Liver (tissue), 2 donors: Measurements from ENCODE around the gene TREH.
"Not testable (repeated sequence)": the region's sequence is repeated elsewhere in the genome, so short reads cannot be mapped to it uniquely, and the experiment has no call there.

ENCODE experiments used
- TF ChIP-seq, protein P1 (sequence below): IDR thresholded peaks from 2 replicates; pipeline ENCODE4 v1.6.1; 2016; ENCODE audit warnings: antibody characterized with exemption
- TF ChIP-seq, protein P2 (sequence below): fragments of 150-350 bp; IDR thresholded peaks from 2 replicates; pipeline ENCODE4 v1.5.1; 2017; ENCODE audit warnings: improper control_type of control experiment, low read depth, low read length; ENCODE audit not compliant: missing input control
- TF ChIP-seq, protein P3 (sequence below): IDR thresholded peaks from 2 replicates; pipeline ENCODE4 v1.6.1; 2016; ENCODE audit warnings: antibody characterized with exemption, mild to moderate bottlenecking
- donor health status: healthy.

GRCh38 chr11:118727721-118728066 is 48.2 kb upstream of the TREH start:
- TF ChIP-seq, protein P1, sequence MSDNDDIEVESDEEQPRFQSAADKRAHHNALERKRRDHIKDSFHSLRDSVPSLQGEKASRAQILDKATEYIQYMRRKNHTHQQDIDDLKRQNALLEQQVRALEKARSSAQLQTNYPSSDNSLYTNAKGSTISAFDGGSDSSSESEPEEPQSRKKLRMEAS = not testable (repeated sequence)
- TF ChIP-seq, protein P2, sequence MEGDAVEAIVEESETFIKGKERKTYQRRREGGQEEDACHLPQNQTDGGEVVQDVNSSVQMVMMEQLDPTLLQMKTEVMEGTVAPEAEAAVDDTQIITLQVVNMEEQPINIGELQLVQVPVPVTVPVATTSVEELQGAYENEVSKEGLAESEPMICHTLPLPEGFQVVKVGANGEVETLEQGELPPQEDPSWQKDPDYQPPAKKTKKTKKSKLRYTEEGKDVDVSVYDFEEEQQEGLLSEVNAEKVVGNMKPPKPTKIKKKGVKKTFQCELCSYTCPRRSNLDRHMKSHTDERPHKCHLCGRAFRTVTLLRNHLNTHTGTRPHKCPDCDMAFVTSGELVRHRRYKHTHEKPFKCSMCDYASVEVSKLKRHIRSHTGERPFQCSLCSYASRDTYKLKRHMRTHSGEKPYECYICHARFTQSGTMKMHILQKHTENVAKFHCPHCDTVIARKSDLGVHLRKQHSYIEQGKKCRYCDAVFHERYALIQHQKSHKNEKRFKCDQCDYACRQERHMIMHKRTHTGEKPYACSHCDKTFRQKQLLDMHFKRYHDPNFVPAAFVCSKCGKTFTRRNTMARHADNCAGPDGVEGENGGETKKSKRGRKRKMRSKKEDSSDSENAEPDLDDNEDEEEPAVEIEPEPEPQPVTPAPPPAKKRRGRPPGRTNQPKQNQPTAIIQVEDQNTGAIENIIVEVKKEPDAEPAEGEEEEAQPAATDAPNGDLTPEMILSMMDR = not testable (repeated sequence)
- TF ChIP-seq, protein P3, sequence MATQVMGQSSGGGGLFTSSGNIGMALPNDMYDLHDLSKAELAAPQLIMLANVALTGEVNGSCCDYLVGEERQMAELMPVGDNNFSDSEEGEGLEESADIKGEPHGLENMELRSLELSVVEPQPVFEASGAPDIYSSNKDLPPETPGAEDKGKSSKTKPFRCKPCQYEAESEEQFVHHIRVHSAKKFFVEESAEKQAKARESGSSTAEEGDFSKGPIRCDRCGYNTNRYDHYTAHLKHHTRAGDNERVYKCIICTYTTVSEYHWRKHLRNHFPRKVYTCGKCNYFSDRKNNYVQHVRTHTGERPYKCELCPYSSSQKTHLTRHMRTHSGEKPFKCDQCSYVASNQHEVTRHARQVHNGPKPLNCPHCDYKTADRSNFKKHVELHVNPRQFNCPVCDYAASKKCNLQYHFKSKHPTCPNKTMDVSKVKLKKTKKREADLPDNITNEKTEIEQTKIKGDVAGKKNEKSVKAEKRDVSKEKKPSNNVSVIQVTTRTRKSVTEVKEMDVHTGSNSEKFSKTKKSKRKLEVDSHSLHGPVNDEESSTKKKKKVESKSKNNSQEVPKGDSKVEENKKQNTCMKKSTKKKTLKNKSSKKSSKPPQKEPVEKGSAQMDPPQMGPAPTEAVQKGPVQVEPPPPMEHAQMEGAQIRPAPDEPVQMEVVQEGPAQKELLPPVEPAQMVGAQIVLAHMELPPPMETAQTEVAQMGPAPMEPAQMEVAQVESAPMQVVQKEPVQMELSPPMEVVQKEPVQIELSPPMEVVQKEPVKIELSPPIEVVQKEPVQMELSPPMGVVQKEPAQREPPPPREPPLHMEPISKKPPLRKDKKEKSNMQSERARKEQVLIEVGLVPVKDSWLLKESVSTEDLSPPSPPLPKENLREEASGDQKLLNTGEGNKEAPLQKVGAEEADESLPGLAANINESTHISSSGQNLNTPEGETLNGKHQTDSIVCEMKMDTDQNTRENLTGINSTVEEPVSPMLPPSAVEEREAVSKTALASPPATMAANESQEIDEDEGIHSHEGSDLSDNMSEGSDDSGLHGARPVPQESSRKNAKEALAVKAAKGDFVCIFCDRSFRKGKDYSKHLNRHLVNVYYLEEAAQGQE = not testable (repeated sequence)
